Spleen (tissue), 11 donors: ENCODE data around the gene FASTKD3. TPM values are rescaled to one million over a fixed set of nuclear protein-coding genes. Genes with fewer than 3 reads are reported as not detected.

Experiments used
- DNase-seq: peaks from one replicate; pipeline ENCODE4 v3.0.0-alpha.2; 2020
- H3K27ac ChIP-seq, 8 donors: fragments of 200-600 bp; sonication (generic) in 7 of 8; 1 replicate in 4 of 8; 2 replicates in 4 of 8; pipeline versions ENCODE4 v1.5.0 to v1.8.0; 2016 to 2021; ENCODE audit warnings: inconsistent platforms in 4 of 8, mild to moderate bottlenecking in 4 of 8, moderate library complexity in 1 of 8
- H3K27me3 ChIP-seq, 7 donors: fragments of 200-600 bp; sonication (generic) in 6 of 7; replicated peaks in 1 of 7; 1 replicate in 4 of 7; 2 replicates in 3 of 7; pipeline versions ENCODE4 v1.5.0 to v1.8.0; 2016 to 2021; ENCODE audit warnings: inconsistent platforms in 3 of 7, mild to moderate bottlenecking in 1 of 7
- H3K36me3 ChIP-seq, 6 donors: fragments of 200-600 bp; sonication (generic) in 5 of 6; 1 replicate in 4 of 6; 2 replicates in 2 of 6; pipeline versions ENCODE4 v1.5.0 to v1.8.0; 2016 to 2021; ENCODE audit warnings: inconsistent platforms in 2 of 6
- H3K4me1 ChIP-seq, 6 donors: fragments of 200-600 bp; sonication (generic) in 5 of 6; 1 replicate in 3 of 6; 2 replicates in 3 of 6; pipeline versions ENCODE4 v1.5.0 to v1.8.0; 2016 to 2021; ENCODE audit warnings: inconsistent platforms in 3 of 6
- H3K4me3 ChIP-seq, 8 donors: fragments of 200-600 bp; sonication (generic) in 7 of 8; 1 replicate in 4 of 8; 2 replicates in 4 of 8; pipeline versions ENCODE4 v1.5.0 to v1.8.0; 2016 to 2021; ENCODE audit warnings: inconsistent platforms in 4 of 8, mild to moderate bottlenecking in 4 of 8, moderate library complexity in 2 of 8
- H3K9me3 ChIP-seq, 8 donors: fragments of 200-600 bp; sonication (generic) in 7 of 8; 1 replicate in 4 of 8; 2 replicates in 4 of 8; pipeline versions ENCODE4 v1.5.0 to v1.8.0; 2016 to 2021; ENCODE audit warnings: inconsistent platforms in 4 of 8
- CTCF ChIP-seq, 11 experiments: fragments of 200-600 bp in 7 of 11; fragments of 450-650 bp in 4 of 11; sonication (generic) in 4 of 11; IDR thresholded peaks in 8 of 11; conservative IDR thresholded peaks in 3 of 11; 1 replicate in 7 of 11; 2 replicates in 4 of 11; pipeline versions ENCODE4 v1.4.0 to v1.8.0; 2016 to 2021; ENCODE audit warnings: antibody characterized with exemption in 11 of 11, inconsistent platforms in 4 of 11, mild to moderate bottlenecking in 1 of 11
- POLR2A ChIP-seq, 3 donors: fragments of 450-650 bp; IDR thresholded peaks; one replicate each; pipeline ENCODE4 v1.5.1; 2017; ENCODE audit warnings: antibody characterized with exemption in 3 of 3, mild to moderate bottlenecking in 1 of 3
- POLR2AphosphoS5 ChIP-seq, 3 donors: sonication (generic); formaldehyde crosslinking; IDR thresholded peaks; one replicate each; pipeline ENCODE4 v1.5.1; 2017; ENCODE audit warnings: antibody characterized with exemption in 3 of 3
- WGBS, 5 donors: extraction: QIAGEN DNeasy Blood & Tissue Kit in 3 of 5; methylation state at CpG; one replicate each; pipeline versions ENCODE4 v1.1.5 to v1.1.7; 2013 to 2018; 5-methylcytosine and 5-hydroxymethylcytosine counted together
- intact Hi-C: fragments of 100-400 bp; cut with DNase I; formaldehyde crosslinking; loops from one replicate; pipeline ENCODE4 v1.15.0; 2023; ENCODE audit warnings: low total_unique reads
- polyA plus RNA-seq, 3 donors: library from polyadenylated mRNA; stranded (reverse); fragments of 200-250 nt; gene quantifications; one replicate each; pipeline ENCODE4 v1.2.1, GENCODE V29; 2013
- total RNA-seq, 7 donors: library from RNA; depleted of rRNA in 3 of 7; stranded (reverse); fragments of >200 nt in 3 of 7; fragmentation: NEBNext Ultra II Directional in 4 of 7; extraction: Animal tissue kit (Norgen Biotek cat#: 25700) in 4 of 7; gene quantifications; one replicate each; pipeline versions ENCODE4 v1.1.0 to v1.2.1, GENCODE V29; 2016 to 2021
- donor health status: healthy with polysubstance abuse.
- donor health status: DM: no; HTN: no; CAD: no; lungs with moderate emphysema.
- donor health status: DM: no; HTN: no; CAD: no.
- donor health status: Bipolar disorder and iron deficiency.
- donor health status: healthy.
- donor health status: DM: no; HTN: no; CAD: no.
- donor health status: DM: yes; HTN: yes; CAD: no.

The FASTKD3 gene
- total and polyA plus RNA-seq, 10 donors, result 8.6 to 19.1 (median 13.7) TPM

GRCh38 chr5:7852988-7853387 is 15.8 kb downstream of the FASTKD3 start:
- intact Hi-C loops, result no loop called here
- Histone ChIP-seq H3K27ac (peak overlapping the region in 4 of 8 donors; percentile 1 to 44 (median 24)), H3K4me3 (no peak overlapping the region), H3K9me3 (peaks cover 0 to 3% (median 0%) of the 10 kb centered on the region in 8 donors), H3K36me3 (peaks cover 0 to 7% (median 4%) of the 10 kb centered on the region in 6 donors), H3K4me1 (peaks cover 0 to 28% (median 20%) of the 10 kb centered on the region in 6 donors), H3K27me3 (peaks cover 0 to 40% (median 28%) of the 10 kb centered on the region in 7 donors)
- TF ChIP-seq POLR2AphosphoS5 (IDR thresholded peaks at IDR 0.05) (no peak), CTCF (IDR thresholded peaks at IDR 0.05 in 8 of 11, conservative IDR thresholded peaks at IDR 0.05 in 3 of 11) (no peak), POLR2A (IDR thresholded peaks at IDR 0.05) (no peak)
- no peak for DNase-seq
- WGBS, 5 donors, result 54 to 66% (median 63%) methylated on average over 2 of the region's 2 CpGs

GRCh38 chr5:7852542-7852941 is 16.3 kb downstream of the FASTKD3 start:
- H3K27ac ChIP-seq, result peak overlapping the region in 5 of 8 donors; percentile 19 to 45 (median 29)
- H3K9me3 ChIP-seq, result peaks cover 0 to 3% (median 0%) of the 10 kb centered on the region in 8 donors
- H3K36me3 ChIP-seq, result peaks cover 0 to 3% (median 1%) of the 10 kb centered on the region in 6 donors
- no peak for DNase-seq
- no peak for TF ChIP-seq POLR2AphosphoS5 (IDR thresholded peaks at IDR 0.05)
- no peak for TF ChIP-seq CTCF (IDR thresholded peaks at IDR 0.05 in 8 of 11, conservative IDR thresholded peaks at IDR 0.05 in 3 of 11)
- TF ChIP-seq POLR2A (IDR thresholded peaks at IDR 0.05), result no peak
- 55 to 69% (median 59%) methylated on average over 1 of the region's 1 CpG for WGBS, 5 donors
- no peak overlapping the region for H3K4me3 ChIP-seq
- H3K4me1 ChIP-seq, result peaks cover 0 to 28% (median 20%) of the 10 kb centered on the region in 6 donors
- intact Hi-C loops, result no loop called here
- peaks cover 0 to 40% (median 28%) of the 10 kb centered on the region in 7 donors for H3K27me3 ChIP-seq

GRCh38 chr5:7851617-7852289 is 17.1 kb downstream of the FASTKD3 start:
- H3K27ac ChIP-seq, result peak overlapping the region in 3 of 8 donors; percentile 1 to 45 (median 14)
- H3K4me3 ChIP-seq, result no peak overlapping the region
- no peak for DNase-seq
- H3K27me3 ChIP-seq, result peaks cover 0 to 40% (median 28%) of the 10 kb centered on the region in 7 donors
- peaks cover 0 to 3% (median 0%) of the 10 kb centered on the region in 8 donors for H3K9me3 ChIP-seq
- WGBS, 5 donors, result 84 to 92% (median 87%) methylated on average over 8 of the region's 8 CpGs
- peaks cover 0 to 28% (median 20%) of the 10 kb centered on the region in 6 donors for H3K4me1 ChIP-seq
- no peak for TF ChIP-seq POLR2A (IDR thresholded peaks at IDR 0.05)
- TF ChIP-seq CTCF (IDR thresholded peaks at IDR 0.05 in 8 of 11, conservative IDR thresholded peaks at IDR 0.05 in 3 of 11), result no peak
- no peak for TF ChIP-seq POLR2AphosphoS5 (IDR thresholded peaks at IDR 0.05)
- intact Hi-C loops, result no loop called here
- H3K36me3 ChIP-seq, result no peaks in the 10 kb centered on the region

GRCh38 chr5:7851240-7851592 is 17.6 kb downstream of the FASTKD3 start:
- peaks cover 0 to 3% (median 0%) of the 10 kb centered on the region in 8 donors for H3K9me3 ChIP-seq
- TF ChIP-seq CTCF (IDR thresholded peaks at IDR 0.05 in 8 of 11, conservative IDR thresholded peaks at IDR 0.05 in 3 of 11) (peak in 1 of 11 experiments; percentile 0), POLR2A (IDR thresholded peaks at IDR 0.05) (no peak), POLR2AphosphoS5 (IDR thresholded peaks at IDR 0.05) (no peak)
- intact Hi-C loops, result no loop called here
- 61 to 66% (median 65%) methylated on average over 16 of the region's 16 CpGs for WGBS, 5 donors
- no peaks in the 10 kb centered on the region for H3K36me3 ChIP-seq
- peak overlapping the region in 6 of 8 donors; percentile 31 to 74 (median 42) for H3K4me3 ChIP-seq
- H3K4me1 ChIP-seq, result peaks cover 0 to 28% (median 20%) of the 10 kb centered on the region in 6 donors
- H3K27ac ChIP-seq, result peak overlapping the region in 2 of 8 donors; percentile 17 to 22
- H3K27me3 ChIP-seq, result peaks cover 0 to 40% (median 28%) of the 10 kb centered on the region in 7 donors
- no peak for DNase-seq
